Upper lobe of left lung (tissue), 6 donors: Measurements from ENCODE around the gene DISP1. TPM values are rescaled to one million over a fixed set of nuclear protein-coding genes. Genes with fewer than 3 reads are reported as not detected.

Experiments used
- ATAC-seq, 2 donors: fragments of 200-7000 bp; cut with Tn5 transposase; one replicate each; pipeline ENCODE4 v1.9.1; 2022; ENCODE audit warnings: mild to moderate bottlenecking in 2 of 2, moderate library complexity in 2 of 2; ENCODE audit not compliant: low FRiP score in 2 of 2
- DNase-seq, 2 donors: peaks; one replicate each; pipeline ENCODE4 v3.0.0-alpha.2; 2019 to 2020
- H3K27ac ChIP-seq, 4 donors: fragments of 200-600 bp; sonication (generic); one replicate each; pipeline ENCODE4 v1.5.1; 2016 to 2019
- H3K27me3 ChIP-seq, 4 donors: fragments of 200-600 bp; sonication (generic); one replicate each; pipeline ENCODE4 v1.5.1; 2017 to 2019
- H3K36me3 ChIP-seq, 4 donors: fragments of 200-600 bp; sonication (generic); one replicate each; pipeline ENCODE4 v1.5.1; 2016 to 2019
- H3K4me1 ChIP-seq, 4 donors: fragments of 200-600 bp; sonication (generic); one replicate each; pipeline ENCODE4 v1.5.1; 2018 to 2019
- H3K4me3 ChIP-seq, 4 donors: fragments of 200-600 bp; sonication (generic); one replicate each; pipeline ENCODE4 v1.5.1; 2017 to 2019; ENCODE audit warnings: mild to moderate bottlenecking in 2 of 4, moderate library complexity in 1 of 4
- H3K9me3 ChIP-seq, 4 donors: fragments of 200-600 bp; sonication (generic); one replicate each; pipeline ENCODE4 v1.5.1; 2018 to 2019
- CTCF ChIP-seq, 6 experiments: fragments of 450-650 bp in 4 of 6; fragments of 200-600 bp in 2 of 6; sonication (generic) in 2 of 6; IDR thresholded peaks; one replicate each; pipeline ENCODE4 v1.5.1; 2016 to 2019; ENCODE audit warnings: antibody characterized with exemption in 6 of 6
- EP300 ChIP-seq, 4 donors: sonication (generic); formaldehyde crosslinking; IDR thresholded peaks; one replicate each; pipeline ENCODE4 v1.5.1; 2017; ENCODE audit warnings: antibody characterized with exemption in 4 of 4, control low read depth in 2 of 4
- POLR2A ChIP-seq, 4 donors: fragments of 450-650 bp; IDR thresholded peaks; one replicate each; pipeline ENCODE4 v1.5.1; 2016 to 2017; ENCODE audit warnings: antibody characterized with exemption in 4 of 4, mild to moderate bottlenecking in 2 of 4
- POLR2AphosphoS5 ChIP-seq, 2 donors: sonication (generic); formaldehyde crosslinking; IDR thresholded peaks; one replicate each; pipeline ENCODE4 v1.5.1; 2017; ENCODE audit warnings: antibody characterized with exemption in 2 of 2
- WGBS, 2 donors: methylation state at CpG; one replicate each; pipeline ENCODE4 v1.1.5; 2017 to 2018; 5-methylcytosine and 5-hydroxymethylcytosine counted together
- total RNA-seq, 6 donors: library from RNA; depleted of rRNA in 4 of 6; stranded (reverse); fragments of >200 nt in 4 of 6; gene quantifications; one replicate each; pipeline versions ENCODE4 v1.1.0 to v1.2.1, GENCODE V29; 2016 to 2021
- donor health status: DM: no; HTN: no; CAD: no; lungs with moderate emphysema.
- donor health status: DM: no; HTN: yes; CAD: no; lungs with severe emphysema.

The DISP1 gene
- total RNA-seq, 6 donors from 2014 or later: 10.5 to 20.1 (median 15.6) TPM

GRCh38 chr1:222811671-222812070 lies 3.2 kb upstream of the DISP1 start:
- Histone ChIP-seq H3K27ac (no peak overlapping the region), H3K36me3 (no peaks in the 10 kb centered on the region), H3K4me3 (no peak overlapping the region), H3K9me3 (no peaks in the 10 kb centered on the region), H3K27me3 (no peaks in the 10 kb centered on the region), H3K4me1 (peaks cover 6 to 23% (median 12%) of the 10 kb centered on the region in 4 donors)
- DNase-seq (no peak), ATAC-seq (no peak)
- TF ChIP-seq EP300 (IDR thresholded peaks at IDR 0.05): no peak
- TF ChIP-seq POLR2AphosphoS5 (IDR thresholded peaks at IDR 0.05): no peak
- no peak for TF ChIP-seq CTCF (IDR thresholded peaks at IDR 0.05)
- TF ChIP-seq POLR2A (IDR thresholded peaks at IDR 0.05): no peak
- 81 to 82% methylated on average over 4 of the region's 4 CpGs for WGBS, 2 donors

GRCh38 chr1:222813866-222814535 lies 838 bp upstream of the DISP1 start:
- WGBS, 2 donors: 71 to 82% methylated on average over 14 of the region's 14 CpGs
- Histone ChIP-seq H3K27ac (peak overlapping the region; percentile 82 to 97 (median 94)), H3K36me3 (no peaks in the 10 kb centered on the region), H3K9me3 (no peaks in the 10 kb centered on the region), H3K27me3 (no peaks in the 10 kb centered on the region), H3K4me3 (peak overlapping the region in 2 of 4 donors; percentile 61 to 89), H3K4me1 (peaks cover 14 to 40% (median 21%) of the 10 kb centered on the region in 4 donors)
- TF ChIP-seq POLR2AphosphoS5 (IDR thresholded peaks at IDR 0.05) (no peak), POLR2A (IDR thresholded peaks at IDR 0.05) (no peak), CTCF (IDR thresholded peaks at IDR 0.05) (no peak), EP300 (IDR thresholded peaks at IDR 0.05) (no peak)
- no peak for DNase-seq
- ATAC-seq: no peak

- 1 to 5% methylated on average over 11 of the region's 11 CpGs for WGBS, 2 donors
- Histone ChIP-seq H3K36me3 (no peaks in the 10 kb centered on the region), H3K4me1 (peaks cover 14 to 40% (median 21%) of the 10 kb centered on the region in 4 donors), H3K9me3 (no peaks in the 10 kb centered on the region), H3K4me3 (peak overlapping the region; percentile 61 to 93 (median 88)), H3K27ac (peak overlapping the region; percentile 82 to 97 (median 94)), H3K27me3 (no peaks in the 10 kb centered on the region)
- no peak for DNase-seq
- TF ChIP-seq POLR2AphosphoS5 (IDR thresholded peaks at IDR 0.05) (no peak), CTCF (IDR thresholded peaks at IDR 0.05) (no peak), EP300 (IDR thresholded peaks at IDR 0.05) (no peak), POLR2A (IDR thresholded peaks at IDR 0.05) (no peak)
- no peak for ATAC-seq
Observed at GRCh38 chr1:222815440-222815765, 564 bp downstream of the DISP1 start.

GRCh38 chr1:222817529-222817928 lies 2.7 kb downstream of the DISP1 start:
- DNase-seq: peak in 1 of 2 donors; percentile 38

More at GRCh38 chr1:222817529-222817928, 2.7 kb downstream of the DISP1 start:
- H3K9me3 ChIP-seq: no peaks in the 10 kb centered on the region
- peaks cover 14 to 40% (median 21%) of the 10 kb centered on the region in 4 donors for H3K4me1 ChIP-seq
- 77 to 85% methylated on average over 1 of the region's 1 CpG for WGBS, 2 donors
- H3K4me3 ChIP-seq: no peak overlapping the region
- no peaks in the 10 kb centered on the region for H3K27me3 ChIP-seq
- H3K36me3 ChIP-seq: no peaks in the 10 kb centered on the region
- ATAC-seq: peak in 1 of 2 donors; percentile 70
- TF ChIP-seq EP300 (IDR thresholded peaks at IDR 0.05): no peak
- TF ChIP-seq CTCF (IDR thresholded peaks at IDR 0.05): no peak
- peak; percentile 31 to 54 for TF ChIP-seq POLR2AphosphoS5 (IDR thresholded peaks at IDR 0.05)
- TF ChIP-seq POLR2A (IDR thresholded peaks at IDR 0.05): peak in 1 of 4 donors; percentile 47
- peak overlapping the region in 3 of 4 donors; percentile 11 to 57 (median 23) for H3K27ac ChIP-seq
